Neural cell (in vitro differentiated cells): ENCODE data around the gene SPOCK3. TPM values are rescaled to one million over a fixed set of nuclear protein-coding genes. Genes with fewer than 3 reads are reported as not detected.

Source experiments
- H2AFZ ChIP-seq: fragments of 200-600, 300-800 bp; sonication (generic), shearing (Covaris generic); 2 replicates; pipeline ENCODE4 v1.6.0; 2014; ENCODE audit warnings: low read depth, mild to moderate bottlenecking, antibody characterized with exemption, low read length, moderate library complexity
- H3F3A ChIP-seq: fragments of 200-600 bp; shearing (Covaris generic); 2 replicates; pipeline ENCODE4 v1.6.1; 2016; ENCODE audit warnings: mild to moderate bottlenecking, moderate library complexity, mixed read lengths, antibody characterized with exemption, low read length; ENCODE audit not compliant: insufficient read depth, poor library complexity, severe bottlenecking
- H3K27ac ChIP-seq: fragments of 200-600, 300-800 bp; sonication (generic), shearing (Covaris generic); 2 replicates; pipeline ENCODE4 v1.5.1; 2014; ENCODE audit warnings: mild to moderate bottlenecking, low read length, moderate library complexity
- H3K27me3 ChIP-seq: fragments of 300-800, 200-600 bp; sonication (generic), shearing (Covaris generic); 2 replicates; pipeline ENCODE4 v1.6.0; 2014; ENCODE audit warnings: mild to moderate bottlenecking, low read depth, low read length, moderate library complexity; ENCODE audit not compliant: insufficient read depth
- H3K36me3 ChIP-seq: fragments of 300-800, 200-600 bp; sonication (generic), shearing (Covaris generic); 2 replicates; pipeline ENCODE4 v1.5.1; 2014; ENCODE audit warnings: mild to moderate bottlenecking, antibody characterized with exemption, low read length, moderate library complexity; ENCODE audit not compliant: insufficient read depth
- H3K4me2 ChIP-seq: fragments of 300-800, 200-600 bp; sonication (generic), shearing (Covaris generic); 2 replicates; pipeline ENCODE4 v1.6.0; 2014; ENCODE audit warnings: mild to moderate bottlenecking, low read length
- H3K4me3 ChIP-seq: fragments of 300-800, 200-600 bp; sonication (generic), shearing (Covaris generic); 2 replicates; pipeline ENCODE4 v1.5.1; 2014; ENCODE audit warnings: mild to moderate bottlenecking, low read length, moderate library complexity
- H3K79me2 ChIP-seq: fragments of 200-600 bp; shearing (Covaris generic); replicated peaks from 2 replicates; pipeline ENCODE4 v1.6.0; 2014; ENCODE audit warnings: mild to moderate bottlenecking, low read length, moderate library complexity; ENCODE audit not compliant: insufficient read depth
- H3K9ac ChIP-seq: fragments of 300-800, 200-600 bp; sonication (generic), shearing (Covaris generic); 2 replicates; pipeline ENCODE4 v1.6.1; 2016; ENCODE audit warnings: mild to moderate bottlenecking, low read length, mixed read lengths
- H3K9me2 ChIP-seq: fragments of 200-600 bp; shearing (Covaris generic); 2 replicates; pipeline ENCODE4 v1.6.1; 2016; ENCODE audit warnings: mild to moderate bottlenecking, low read length, mixed read lengths; ENCODE audit not compliant: insufficient read depth
- H3K9me3 ChIP-seq: fragments of 200-600, 300-800 bp; sonication (generic), shearing (Covaris generic); 2 replicates; pipeline ENCODE4 v1.6.1; 2016; ENCODE audit warnings: mild to moderate bottlenecking, mixed run types, low read length, moderate library complexity, mixed read lengths
- H4K20me1 ChIP-seq: fragments of 200-600 bp; shearing (Covaris generic); 2 replicates; pipeline ENCODE4 v1.6.1; 2016; ENCODE audit warnings: mild to moderate bottlenecking, mixed run types; ENCODE audit not compliant: insufficient read depth
- CTCF ChIP-seq: fragments of 450-650 bp; IDR thresholded peaks from 2 replicates; pipeline ENCODE4 v1.5.1; 2014; ENCODE audit warnings: antibody characterized with exemption, mild to moderate bottlenecking, moderate library complexity; ENCODE audit not compliant: poor library complexity, severe bottlenecking
- EP300 ChIP-seq: fragments of 450-650 bp; conservative IDR thresholded peaks from 2 replicates; pipeline ENCODE4 v1.6.1; 2014; ENCODE audit warnings: antibody characterized with exemption, mild to moderate bottlenecking, moderate library complexity; ENCODE audit not compliant: poor library complexity, severe bottlenecking
- EZH2 ChIP-seq: fragments of 200-600, 300-800 bp; shearing (Covaris generic), sonication (generic); IDR thresholded peaks from 2 replicates; pipeline ENCODE4 v1.6.1; 2014; ENCODE audit warnings: antibody characterized with exemption, low read length, borderline replicate concordance, mild to moderate bottlenecking; ENCODE audit not compliant: insufficient read depth, poor library complexity, severe bottlenecking
- MXI1 ChIP-seq: fragments of 450-650 bp; conservative IDR thresholded peaks from 2 replicates; pipeline ENCODE4 v1.6.1; 2014; ENCODE audit warnings: antibody characterized with exemption, mild to moderate bottlenecking; ENCODE audit not compliant: poor library complexity, severe bottlenecking
- POLR2AphosphoS5 ChIP-seq: IDR thresholded peaks from 2 replicates; pipeline ENCODE4 v1.6.1; 2012
- RAD21 ChIP-seq: fragments of 450-650 bp; conservative IDR thresholded peaks from 2 replicates; pipeline ENCODE4 v1.6.1; 2014; ENCODE audit warnings: antibody characterized with exemption, mild to moderate bottlenecking, moderate library complexity
- REST ChIP-seq: IDR thresholded peaks from 2 replicates; pipeline ENCODE4 v1.6.1; 2012; ENCODE audit warnings: borderline replicate concordance
- SMC3 ChIP-seq: fragments of 450-650 bp; conservative IDR thresholded peaks from 2 replicates; pipeline ENCODE4 v1.6.1; 2014; ENCODE audit warnings: antibody characterized with exemption, mild to moderate bottlenecking, moderate library complexity; ENCODE audit not compliant: poor library complexity
- TAF1 ChIP-seq: IDR thresholded peaks from 2 replicates; pipeline ENCODE4 v1.6.1; 2012; ENCODE audit warnings: low read depth
- polyA plus RNA-seq: library from polyadenylated mRNA; depleted of rRNA; stranded (reverse); fragments of >200 nt; gene quantifications from 2 replicates; pipeline ENCODE4 v1.2.3, GENCODE V29; 2014

Gene SPOCK3
- polyA plus RNA-seq, 1 donor from 2014 or later: 7.9 TPM

GRCh38 chr4:166957451-166957850, 276.8 kb downstream of the SPOCK3 start:
- Histone ChIP-seq H3F3A (no peaks in the 10 kb centered on the region), H3K4me3 (no peak overlapping the region), H3K27ac (no peak overlapping the region), H3K79me2 (no peaks in the 10 kb centered on the region), H3K9me2 (no peaks in the 10 kb centered on the region), H3K9ac (no peak overlapping the region), H3K36me3 (no peaks in the 10 kb centered on the region), H4K20me1 (no peaks in the 10 kb centered on the region), H3K27me3 (no peaks in the 10 kb centered on the region), H3K4me2 (no peak overlapping the region), H2AFZ (no peak overlapping the region), H3K9me3 (no peaks in the 10 kb centered on the region)
- TF ChIP-seq EZH2: no peak
- TF ChIP-seq SMC3: no peak
- TF ChIP-seq RAD21: no peak
- TF ChIP-seq TAF1: no peak
- no peak for TF ChIP-seq POLR2AphosphoS5
- no peak for TF ChIP-seq MXI1
- no peak for TF ChIP-seq EP300
- TF ChIP-seq CTCF: no peak
- no peak for TF ChIP-seq REST

GRCh38 chr4:166956484-166956883, 277.8 kb downstream of the SPOCK3 start:
- no peak overlapping the region for H3K9ac ChIP-seq
- H3K4me2 ChIP-seq: no peak overlapping the region
- no peak for TF ChIP-seq SMC3
- no peak for TF ChIP-seq EP300
- no peak for TF ChIP-seq EZH2
- TF ChIP-seq MXI1: no peak
- TF ChIP-seq RAD21: no peak
- TF ChIP-seq REST: no peak
- no peak for TF ChIP-seq CTCF
- no peak for TF ChIP-seq TAF1
- no peak for TF ChIP-seq POLR2AphosphoS5
- H3K4me3 ChIP-seq: no peak overlapping the region
- H2AFZ ChIP-seq: no peak overlapping the region
- H4K20me1 ChIP-seq: no peaks in the 10 kb centered on the region
- H3K27ac ChIP-seq: no peak overlapping the region
- no peaks in the 10 kb centered on the region for H3F3A ChIP-seq
- no peaks in the 10 kb centered on the region for H3K9me2 ChIP-seq
- H3K79me2 ChIP-seq: no peaks in the 10 kb centered on the region
- no peaks in the 10 kb centered on the region for H3K27me3 ChIP-seq
- H3K36me3 ChIP-seq: no peaks in the 10 kb centered on the region
- no peaks in the 10 kb centered on the region for H3K9me3 ChIP-seq
